NT2/D1 (cell line): ENCODE results near the gene FAM110A.
"Not testable (repeated sequence)": the region's sequence is repeated elsewhere in the genome, so short reads cannot be mapped to it uniquely, and the experiment has no call there.

ENCODE experiments used
- SUZ12 ChIP-seq: IDR thresholded peaks from 2 replicates; pipeline ENCODE4 v1.6.1; 2011; ENCODE audit not compliant: insufficient read length, insufficient read depth; ENCODE audit errors: extremely low read depth
- YY1 ChIP-seq: IDR thresholded peaks from 2 replicates; pipeline ENCODE4 v1.6.1; 2011; ENCODE audit not compliant: insufficient read length, insufficient read depth
- ZNF274 ChIP-seq: IDR thresholded peaks from 2 replicates; pipeline ENCODE4 v1.6.1; 2011; ENCODE audit warnings: mild to moderate bottlenecking, low read depth, low read length

DNA sequence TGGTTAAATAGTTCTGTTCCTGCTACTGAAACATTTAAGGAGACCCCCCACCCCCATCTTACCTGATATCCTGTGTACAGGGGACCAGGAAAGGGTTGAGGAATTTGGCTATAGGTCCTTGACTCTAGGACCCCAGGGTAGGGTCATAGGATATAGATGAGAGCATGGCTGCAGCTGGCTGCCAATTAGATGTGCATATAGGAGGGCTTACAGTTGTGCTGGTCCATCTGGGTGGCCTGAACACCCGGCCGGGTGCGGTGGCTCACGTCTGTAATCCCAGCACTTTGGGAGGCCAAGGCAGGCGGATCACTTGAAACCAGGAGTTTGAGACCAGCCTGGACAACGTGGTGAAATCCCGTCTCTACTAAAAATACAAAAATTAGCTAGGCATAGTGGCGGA lies 15.2 kb downstream of the FAM110A start:
- not testable (repeated sequence) for TF ChIP-seq ZNF274, YY1, SUZ12
